CD14-positive monocyte (primary cell): ENCODE measurements around the gene DUSP1. TPM values are rescaled to one million over a fixed set of nuclear protein-coding genes. Genes with fewer than 3 reads are reported as not detected.

Experiments
- DNase-seq, 3 donors: peaks; one replicate each; pipeline ENCODE4 v3.0.0-alpha.2; 2011 to 2022
- H2AFZ ChIP-seq: 2 replicates; pipeline ENCODE4 v1.6.0; 2012; ENCODE audit warnings: mild to moderate bottlenecking, low read depth, low read length, inconsistent platforms; ENCODE audit not compliant: insufficient read depth, poor library complexity, severe bottlenecking
- H3K27ac ChIP-seq, 2 donors: 1 replicate in 1 of 2; 2 replicates in 1 of 2; pipeline ENCODE4 v1.5.1; 2012 to 2013; ENCODE audit warnings: low read length in 2 of 2, control low read depth in 1 of 2, inconsistent platforms in 1 of 2, low read depth in 1 of 2, mild to moderate bottlenecking in 1 of 2
- H3K27me3 ChIP-seq, 2 donors: one replicate each; pipeline versions ENCODE4 v1.6.0 to v1.6.1; 2011 to 2013; ENCODE audit warnings: low read length in 2 of 2; ENCODE audit not compliant: control insufficient read depth in 2 of 2, insufficient read depth in 2 of 2
- H3K36me3 ChIP-seq, 2 donors: replicated peaks in 1 of 2; 1 replicate in 1 of 2; 2 replicates in 1 of 2; pipeline versions ENCODE4 v1.5.1 to v1.6.1; 2012 to 2013; ENCODE audit warnings: low read length in 2 of 2, control low read depth in 1 of 2, inconsistent platforms in 1 of 2, mild to moderate bottlenecking in 1 of 2; ENCODE audit not compliant: insufficient read depth in 2 of 2, control insufficient read depth in 1 of 2
- H3K4me1 ChIP-seq, 2 donors: 1 replicate in 1 of 2; 2 replicates in 1 of 2; pipeline versions ENCODE4 v1.5.1 to v1.6.1; 2012 to 2013; ENCODE audit warnings: low read length in 2 of 2, control low read depth in 1 of 2, inconsistent platforms in 1 of 2, mild to moderate bottlenecking in 1 of 2, moderate library complexity in 1 of 2; ENCODE audit not compliant: insufficient read depth in 2 of 2, control insufficient read depth in 1 of 2
- H3K4me2 ChIP-seq: replicated peaks from 2 replicates; pipeline ENCODE3; 2012; ENCODE audit warnings: low read length, moderate library complexity, mild to moderate bottlenecking; ENCODE audit not compliant: poor library complexity, severe bottlenecking; ENCODE audit errors: extremely low read depth
- H3K4me3 ChIP-seq, 3 experiments: fragments of 200-600 bp in 1 of 3; sonication (generic) in 1 of 3; replicated peaks in 1 of 3; 1 replicate in 2 of 3; 2 replicates in 1 of 3; pipeline ENCODE4 v1.5.1; 2011 to 2013; ENCODE audit warnings: low read length in 3 of 3, mild to moderate bottlenecking in 3 of 3, control low read depth in 2 of 3, low read depth in 2 of 3, inconsistent platforms in 1 of 3, moderate library complexity in 1 of 3
- H3K79me2 ChIP-seq: 2 replicates; pipeline ENCODE4 v1.6.0; 2012; ENCODE audit warnings: mild to moderate bottlenecking, control low read depth, inconsistent platforms, low read length, moderate library complexity; ENCODE audit not compliant: insufficient read depth
- H3K9ac ChIP-seq: 2 replicates; pipeline ENCODE4 v1.6.0; 2017; ENCODE audit warnings: low read length, mild to moderate bottlenecking; ENCODE audit not compliant: insufficient read depth, poor library complexity, severe bottlenecking
- H3K9me3 ChIP-seq, 2 donors: replicated peaks in 1 of 2; 1 replicate in 1 of 2; 2 replicates in 1 of 2; pipeline versions ENCODE4 v1.5.1 to v1.6.1; 2012 to 2013; ENCODE audit warnings: low read length in 2 of 2, control low read depth in 1 of 2; ENCODE audit not compliant: control insufficient read depth in 1 of 2, insufficient read depth in 1 of 2
- H4K20me1 ChIP-seq: 2 replicates; pipeline ENCODE4 v1.6.0; 2012; ENCODE audit warnings: mild to moderate bottlenecking, low read length, control low read depth, moderate library complexity; ENCODE audit not compliant: insufficient read depth
- H3K27ac Mint-ChIP-seq, 7 donors: one replicate each; pipeline ENCODE4 v1.8.0; 2020; ENCODE audit warnings: mild to moderate bottlenecking in 7 of 7, mixed read lengths in 7 of 7, moderate library complexity in 6 of 7, inconsistent platforms in 2 of 7
- H3K27me3 Mint-ChIP-seq, 3 donors: one replicate each; pipeline ENCODE4 v1.8.0; 2021 to 2022; ENCODE audit warnings: low read depth in 3 of 3, mild to moderate bottlenecking in 3 of 3, mixed read lengths in 3 of 3, moderate library complexity in 3 of 3, inconsistent platforms in 1 of 3
- H3K36me3 Mint-ChIP-seq, 2 donors: one replicate each; pipeline ENCODE4 v1.8.0; 2020; ENCODE audit warnings: mixed read lengths in 2 of 2, inconsistent platforms in 1 of 2, mild to moderate bottlenecking in 1 of 2
- H3K4me1 Mint-ChIP-seq: one replicate; pipeline ENCODE4 v1.8.0; 2020; ENCODE audit warnings: mild to moderate bottlenecking, mixed read lengths
- H3K4me3 Mint-ChIP-seq, 2 donors: one replicate each; pipeline ENCODE4 v1.8.0; 2020; ENCODE audit warnings: mild to moderate bottlenecking in 2 of 2, mixed read lengths in 2 of 2, moderate library complexity in 1 of 2
- H3K9me3 Mint-ChIP-seq, 7 donors: one replicate each; pipeline ENCODE4 v1.8.0; 2020 to 2022; ENCODE audit warnings: mixed read lengths in 7 of 7, mild to moderate bottlenecking in 6 of 7, moderate library complexity in 6 of 7, inconsistent platforms in 2 of 7
- WGBS: methylation state at CpG from one replicate; pipeline ENCODE4 v1.1.5; 2013; ENCODE audit warnings: missing lambda C conversion rate; ENCODE audit not compliant: insufficient coverage; 5-methylcytosine and 5-hydroxymethylcytosine counted together
- intact Hi-C, 2 donors: fragments of 100-400 bp; cut with micrococcal nuclease; formaldehyde crosslinking; loops; one replicate each; pipeline versions ENCODE4 v1.15.0 to v1.15.1; 2023
- polyA plus RNA-seq, 3 donors: library from polyadenylated mRNA; depleted of rRNA in 1 of 3; unstranded in 2 of 3; stranded (reverse) in 1 of 3; fragments of 300-500 nt in 2 of 3; fragments of >200 nt in 1 of 3; fragmentation: Illumina TruSeq in 2 of 3; gene quantifications; 1 replicate in 2 of 3; 2 replicates in 1 of 3; pipeline ENCODE4 v1.2.3, GENCODE V29; 2012 to 2021
- TF ChIP-seq, protein P1 (sequence below): fragments of 200-600 bp; IDR thresholded peaks from one replicate; pipeline ENCODE4 v1.8.0; 2022; ENCODE audit warnings: antibody characterized with exemption, mild to moderate bottlenecking

DUSP1 gene
- polyA plus RNA-seq, 3 donors: 1,963 to 4,884 (median 3,954) TPM

DNA sequence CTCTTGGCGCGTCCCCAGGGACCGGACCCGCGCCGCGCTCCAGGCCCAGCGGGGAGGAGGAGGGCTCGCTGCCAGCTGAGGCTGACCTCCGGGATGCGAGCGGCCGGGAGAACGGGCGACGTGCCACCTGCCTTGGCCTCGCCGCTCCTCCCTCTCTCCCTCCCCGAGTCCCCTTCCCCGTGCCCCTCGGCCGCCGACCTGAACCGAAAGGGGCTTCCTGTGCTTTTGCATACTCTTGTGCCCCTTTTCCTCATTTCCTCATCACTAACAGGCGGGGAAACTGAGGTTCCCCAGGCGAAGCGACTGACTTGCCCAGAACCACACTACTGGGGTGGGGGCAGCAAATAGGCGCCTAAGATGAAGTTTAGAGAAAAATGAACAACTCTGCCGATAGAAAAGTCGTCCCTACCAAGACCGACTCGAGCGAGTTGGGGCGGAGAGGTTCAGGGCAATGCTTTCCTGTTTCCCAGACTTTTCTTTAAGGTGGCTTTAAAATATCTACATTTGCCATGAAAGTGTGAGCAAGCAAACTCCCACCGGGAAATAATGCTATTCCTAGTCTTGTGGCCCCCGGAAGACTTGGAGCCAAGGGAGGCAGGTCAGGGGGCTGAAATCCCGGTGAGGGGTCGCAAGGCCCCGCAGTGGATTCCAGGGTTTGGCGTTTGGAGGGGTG, 580 bp upstream of the DUSP1 start:
- no peak overlapping the region for H2AFZ ChIP-seq
- Mint-ChIP-seq H3K27ac (peak overlapping the region; percentile 99 to 100 (median 100)), H3K4me1 (peaks cover 52% of the 10 kb centered on the region), H3K36me3 (peaks cover 52 to 58% of the 10 kb centered on the region in 2 donors), H3K27me3 (peaks cover 4 to 32% (median 12%) of the 10 kb centered on the region in 3 donors), H3K9me3 (peaks cover 3 to 22% (median 18%) of the 10 kb centered on the region in 7 donors), H3K4me3 (peak overlapping the region; percentile 91 to 97)
- intact Hi-C loops: loop anchor here (2.0 to 10.0 kb wide), 6 partner anchors 27 to 161 kb away; partner anchors contain the start of gene ERGIC1 (in 2 of the 2)
- WGBS: under 1% methylated on average over 33 of the region's 40 CpGs
- peaks cover 28 to 37% of the 10 kb centered on the region in 2 donors for H3K36me3 ChIP-seq
- peak overlapping the region; percentile 100 for H3K9ac ChIP-seq
- no peak for DNase-seq
- peaks cover 36% of the 10 kb centered on the region for H3K79me2 ChIP-seq
- no peaks in the 10 kb centered on the region for H3K9me3 ChIP-seq
- H3K4me3 ChIP-seq: peak overlapping the region; percentile 72 to 95 (median 91)
- H3K4me2 ChIP-seq: peak overlapping the region; percentile 94
- no peaks in the 10 kb centered on the region for H3K27me3 ChIP-seq
- TF ChIP-seq, protein P1, sequence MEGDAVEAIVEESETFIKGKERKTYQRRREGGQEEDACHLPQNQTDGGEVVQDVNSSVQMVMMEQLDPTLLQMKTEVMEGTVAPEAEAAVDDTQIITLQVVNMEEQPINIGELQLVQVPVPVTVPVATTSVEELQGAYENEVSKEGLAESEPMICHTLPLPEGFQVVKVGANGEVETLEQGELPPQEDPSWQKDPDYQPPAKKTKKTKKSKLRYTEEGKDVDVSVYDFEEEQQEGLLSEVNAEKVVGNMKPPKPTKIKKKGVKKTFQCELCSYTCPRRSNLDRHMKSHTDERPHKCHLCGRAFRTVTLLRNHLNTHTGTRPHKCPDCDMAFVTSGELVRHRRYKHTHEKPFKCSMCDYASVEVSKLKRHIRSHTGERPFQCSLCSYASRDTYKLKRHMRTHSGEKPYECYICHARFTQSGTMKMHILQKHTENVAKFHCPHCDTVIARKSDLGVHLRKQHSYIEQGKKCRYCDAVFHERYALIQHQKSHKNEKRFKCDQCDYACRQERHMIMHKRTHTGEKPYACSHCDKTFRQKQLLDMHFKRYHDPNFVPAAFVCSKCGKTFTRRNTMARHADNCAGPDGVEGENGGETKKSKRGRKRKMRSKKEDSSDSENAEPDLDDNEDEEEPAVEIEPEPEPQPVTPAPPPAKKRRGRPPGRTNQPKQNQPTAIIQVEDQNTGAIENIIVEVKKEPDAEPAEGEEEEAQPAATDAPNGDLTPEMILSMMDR: no peak
- peaks cover 61 to 63% of the 10 kb centered on the region in 2 donors for H3K4me1 ChIP-seq
- peak overlapping the region; percentile 100 for H3K27ac ChIP-seq
- peaks cover 44% of the 10 kb centered on the region for H4K20me1 ChIP-seq

GRCh38 chr5:172770374-172770674, 671 bp downstream of the DUSP1 start:
- TF ChIP-seq, protein P1: no peak
- Histone ChIP-seq H4K20me1 (peaks cover 54% of the 10 kb centered on the region), H3K79me2 (peaks cover 36% of the 10 kb centered on the region), H3K4me1 (peaks cover 55 to 61% of the 10 kb centered on the region in 2 donors), H3K9me3 (no peaks in the 10 kb centered on the region), H3K4me2 (peak overlapping the region; percentile 94), H3K9ac (peak overlapping the region; percentile 100), H2AFZ (no peak overlapping the region), H3K36me3 (peaks cover 28 to 37% of the 10 kb centered on the region in 2 donors), H3K27me3 (no peaks in the 10 kb centered on the region), H3K4me3 (peak overlapping the region; percentile 95 to 99 (median 95)), H3K27ac (peak overlapping the region; percentile 100)
- under 1% methylated on average over 29 of the region's 29 CpGs for WGBS
- H3K27ac Mint-ChIP-seq: peak overlapping the region; percentile 94 to 99 (median 98)
- peaks cover 3 to 22% (median 18%) of the 10 kb centered on the region in 7 donors for H3K9me3 Mint-ChIP-seq
- peak overlapping the region; percentile 94 to 100 for H3K4me3 Mint-ChIP-seq
- peaks cover 52% of the 10 kb centered on the region for H3K4me1 Mint-ChIP-seq
- DNase-seq: peak in 1 of 3 donors; percentile 20
- peaks cover 53 to 59% of the 10 kb centered on the region in 2 donors for H3K36me3 Mint-ChIP-seq
- H3K27me3 Mint-ChIP-seq: peaks cover 4 to 34% (median 12%) of the 10 kb centered on the region in 3 donors
- intact Hi-C loops: loop anchor here (2.0 to 10.0 kb wide), 3 partner anchors 64 to 162 kb away; partner anchors contain the start of gene ERGIC1 (in 1 of the 2)
